IMR-90 (cell line): ENCODE results near the gene COL4A1. TPM values are rescaled to one million over a fixed set of nuclear protein-coding genes. Genes with fewer than 3 reads are reported as not detected.

Experiments used
- ATAC-seq: fragments of 200-7000 bp; cut with Tn5 transposase; 2 replicates; pipeline ENCODE4 v1.9.1; 2020; ENCODE audit warnings: low read depth, mild to moderate bottlenecking, moderate library complexity
- BruUV-seq: library from RNA; stranded (reverse); fragments of 400-500 nt; replicated peaks from 2 replicates; lab custom pipeline; 2021; lab: Mats Ljungman, UMichigan
- CTCF ChIA-PET: fragments of 300-600 bp; formaldehyde crosslinking; extraction: SDS; loops from one replicate; lab custom pipeline; 2021; ENCODE audit warnings: antibody characterized with exemption; lab: Yijun Ruan, JAX
- POLR2A ChIA-PET: fragments of 300-600 bp; sonication (Branson Sonifier 250); formaldehyde crosslinking; loops from one replicate; lab custom pipeline; 2022; ENCODE audit warnings: antibody characterized with exemption; ENCODE audit not compliant: unreplicated experiment; lab: Charles Lee
- DNase-seq: peaks from one replicate; pipeline ENCODE4 v3.0.0; 2013
- H2AFZ ChIP-seq: replicated peaks from 2 replicates; pipeline ENCODE3; 2013; ENCODE audit warnings: low read length, mild to moderate bottlenecking; ENCODE audit not compliant: poor library complexity
- H2AK5ac ChIP-seq: 2 replicates; pipeline ENCODE4 v1.6.1; 2013; ENCODE audit warnings: low read depth, low read length, inconsistent platforms
- H2AK9ac ChIP-seq: replicated peaks from 2 replicates; pipeline ENCODE3; 2013; ENCODE audit warnings: mild to moderate bottlenecking, low read depth, low read length, moderate library complexity; ENCODE audit not compliant: poor library complexity
- H2BK120ac ChIP-seq: 2 replicates; pipeline ENCODE4 v1.6.1; 2013; ENCODE audit warnings: low read depth, low read length, inconsistent platforms
- H2BK15ac ChIP-seq: 3 replicates; pipeline ENCODE4 v1.6.1; 2013; ENCODE audit warnings: low read depth, low read length, inconsistent platforms
- H2BK20ac ChIP-seq: 2 replicates; pipeline ENCODE4 v1.6.1; 2013; ENCODE audit warnings: low read depth, mild to moderate bottlenecking, inconsistent platforms, low read length, moderate library complexity
- H2BK5ac ChIP-seq: 2 replicates; pipeline ENCODE4 v1.6.1; 2013; ENCODE audit warnings: mild to moderate bottlenecking, low read depth, low read length, inconsistent platforms; ENCODE audit not compliant: poor library complexity, severe bottlenecking
- H3K14ac ChIP-seq: replicated peaks from 2 replicates; pipeline ENCODE4 v1.6.1; 2013; ENCODE audit warnings: low read depth, low read length, inconsistent platforms
- H3K18ac ChIP-seq: 2 replicates; pipeline ENCODE4 v1.6.1; 2013; ENCODE audit warnings: low read depth, low read length, control low read depth
- H3K23ac ChIP-seq: 2 replicates; pipeline ENCODE4 v1.6.1; 2013; ENCODE audit warnings: low read depth, low read length, inconsistent platforms
- H3K27ac ChIP-seq: 2 replicates; pipeline ENCODE4 v1.5.1; 2013; ENCODE audit warnings: mild to moderate bottlenecking, control low read depth, low read length; ENCODE audit not compliant: insufficient read depth
- H3K27me3 ChIP-seq: 2 replicates; pipeline ENCODE4 v1.6.1; 2013; ENCODE audit warnings: low read length; ENCODE audit not compliant: control insufficient read depth, insufficient read depth
- H3K36me3 ChIP-seq: 2 replicates; pipeline ENCODE4 v1.6.1; 2013; ENCODE audit warnings: low read length, mixed read lengths; ENCODE audit not compliant: control insufficient read depth, insufficient read depth
- H3K4ac ChIP-seq: 2 replicates; pipeline ENCODE4 v1.6.1; 2013; ENCODE audit warnings: low read depth, low read length, inconsistent platforms
- H3K4me1 ChIP-seq: 2 replicates; pipeline ENCODE4 v1.6.1; 2013; ENCODE audit warnings: low read length, mixed read lengths; ENCODE audit not compliant: control insufficient read depth, insufficient read depth
- H3K4me2 ChIP-seq: 2 replicates; pipeline ENCODE4 v1.6.1; 2013; ENCODE audit warnings: low read depth, mild to moderate bottlenecking, control low read depth, low read length, moderate library complexity
- H3K4me3 ChIP-seq: 2 replicates; pipeline ENCODE4 v1.5.1; 2013; ENCODE audit warnings: low read depth, mild to moderate bottlenecking, control low read depth, low read length, moderate library complexity; ENCODE audit not compliant: insufficient read depth
- H3K56ac ChIP-seq: 2 replicates; pipeline ENCODE4 v1.6.1; 2013; ENCODE audit warnings: low read length, inconsistent platforms; ENCODE audit not compliant: insufficient read depth; ENCODE audit errors: extremely low read depth
- H3K79me1 ChIP-seq, 2 experiments: 2 replicates each; pipeline ENCODE4 v1.6.1; 2013; ENCODE audit warnings: low read length in 2 of 2, inconsistent platforms in 1 of 2, low read depth in 1 of 2
- H3K9ac ChIP-seq: 2 replicates; pipeline ENCODE4 v1.6.1; 2013; ENCODE audit warnings: low read depth, low read length, control low read depth
- H3K9me1 ChIP-seq: 2 replicates; pipeline ENCODE4 v1.6.1; 2013; ENCODE audit warnings: low read length, inconsistent platforms; ENCODE audit not compliant: insufficient read depth
- H3K9me3 ChIP-seq: 2 replicates; pipeline ENCODE4 v1.6.1; 2013; ENCODE audit warnings: low read length; ENCODE audit not compliant: control insufficient read depth, insufficient read depth
- H4K20me1 ChIP-seq: 2 replicates; pipeline ENCODE4 v1.6.1; 2013; ENCODE audit warnings: low read length, inconsistent platforms; ENCODE audit not compliant: insufficient read depth
- H4K5ac ChIP-seq: 2 replicates; pipeline ENCODE4 v1.6.1; 2013; ENCODE audit warnings: mild to moderate bottlenecking, low read depth, low read length, control low read depth
- H4K8ac ChIP-seq, 2 experiments: 2 replicates each; pipeline ENCODE4 v1.6.1; 2013; ENCODE audit warnings: low read depth in 2 of 2, low read length in 2 of 2, control low read depth in 1 of 2, inconsistent platforms in 1 of 2
- H4K91ac ChIP-seq: 2 replicates; pipeline ENCODE4 v1.6.1; 2013; ENCODE audit warnings: low read depth, low read length, inconsistent platforms; ENCODE audit not compliant: insufficient read depth
- BHLHE40 ChIP-seq: fragments of 150-350 bp; IDR thresholded peaks from 2 replicates; pipeline ENCODE4 v1.6.1; 2016; ENCODE audit warnings: mild to moderate bottlenecking, low read depth, low read length
- CEBPB ChIP-seq: IDR thresholded peaks from 2 replicates; pipeline ENCODE4 v1.6.1; 2012; ENCODE audit warnings: low read depth, low read length, improper control_type of control experiment
- CTCF ChIP-seq: conservative IDR thresholded peaks from 2 replicates; pipeline ENCODE4 v1.5.1; 2012; ENCODE audit warnings: mild to moderate bottlenecking, low read depth, low read length, improper control_type of control experiment
- MAFK ChIP-seq: IDR thresholded peaks from 2 replicates; pipeline ENCODE4 v1.6.1; 2012; ENCODE audit warnings: low read depth, low read length, improper control_type of control experiment
- MXI1 ChIP-seq: IDR thresholded peaks from 2 replicates; pipeline ENCODE4 v1.6.1; 2012; ENCODE audit warnings: low read depth, mild to moderate bottlenecking, low read length, moderate library complexity, borderline replicate concordance
- USF2 ChIP-seq: fragments of 150-350 bp; IDR thresholded peaks from 2 replicates; pipeline ENCODE4 v1.6.1; 2017; ENCODE audit warnings: mild to moderate bottlenecking, antibody characterized with exemption, low read length, low read depth
- WGBS, 2 experiments: methylation state at CpG; one replicate each; pipeline versions ENCODE4 v1.1.5 to v1.1.7; 2013; ENCODE audit warnings: missing lambda C conversion rate in 2 of 2; ENCODE audit not compliant: insufficient read length in 1 of 2; ENCODE audit errors: extremely low coverage in 2 of 2; 5-methylcytosine and 5-hydroxymethylcytosine counted together
- dilution Hi-C: fragments of 300-500 bp; cut with HindIII; formaldehyde crosslinking; loops from one replicate; pipeline ENCODE4 v1.14.3; 2018; ENCODE audit warnings: low sequenced_read_pairs; ENCODE audit not compliant: unreplicated experiment
- in situ Hi-C: fragments of 300-500 bp; cut with MboI; formaldehyde crosslinking; loops from 3 replicates; pipeline ENCODE4 v1.14.3; 2019; ENCODE audit warnings: low sequenced_read_pairs, inconsistent platforms, mixed read lengths
- intact Hi-C: fragments of 100-400 bp; cut with micrococcal nuclease; formaldehyde crosslinking; loops from 2 replicates; pipeline ENCODE4 v1.10.0; 2022
- polyA plus RNA-seq, 3 experiments: library from polyadenylated mRNA; depleted of rRNA; stranded (reverse); fragments of >200 nt; gene quantifications; 2 replicates each; pipeline ENCODE4 v1.2.3, GENCODE V29; 2012; ENCODE audit warnings: low replicate concordance in 1 of 3
- total RNA-seq: library from RNA; depleted of rRNA; stranded (reverse); fragments of >200 nt; gene quantifications from 2 replicates; pipeline ENCODE4 v1.2.3, GENCODE V29; 2012

Gene COL4A1
- total and polyA plus RNA-seq, 2 of the 4 experiments (the other 2 are of a cell fraction): 230 to 337 TPM

- peak overlapping the region in 1 of 2 experiments; percentile 10; a peak in 1 of 4 replicates for H4K8ac ChIP-seq
- peaks cover 13 to 82% of the 10 kb centered on the region in 2 experiments; a peak in 3 of 4 replicates for H3K79me1 ChIP-seq
- H3K27ac ChIP-seq: peak overlapping the region; percentile 46; the same call in 1 of the 2 replicates
- peaks cover 25% of the 10 kb centered on the region for H3K36me3 ChIP-seq
- H3K4me1 ChIP-seq: peaks cover 34% of the 10 kb centered on the region
- H4K91ac ChIP-seq: no peak overlapping the region
- 0 out of 2 replicates have a peak overlapping the region, but pooled peaks have one; percentile 6 for H2BK120ac ChIP-seq
- no peaks in the 10 kb centered on the region for H3K9me3 ChIP-seq
- H3K27me3 ChIP-seq: no peaks in the 10 kb centered on the region
- peak overlapping the region; percentile 40 for H3K4me2 ChIP-seq
- peak overlapping the region; percentile 57 for H2BK5ac ChIP-seq
- H3K56ac ChIP-seq: no peak overlapping the region
- H2BK20ac ChIP-seq: peak overlapping the region; percentile 2; the same call in 1 of the 2 replicates
- H3K4ac ChIP-seq: peak overlapping the region; percentile 14; the same call in 1 of the 2 replicates
- peak overlapping the region; percentile 50; the same call in 1 of the 2 replicates for H3K18ac ChIP-seq
- H3K23ac ChIP-seq: peak overlapping the region; percentile 21; the same call in 1 of the 2 replicates
- DNase-seq (peak; percentile 69), ATAC-seq (peak; percentile 6; the same call in 1 of the 2 replicates)
- peak overlapping the region; percentile 20; the same call in 1 of the 2 replicates for H2AK5ac ChIP-seq
- no peak overlapping the region for H2AK9ac ChIP-seq
- POLR2A ChIA-PET: interaction anchor here (1.1 to 1.2 kb wide), 2 partner anchors 38 to 46 kb away, joined by 3 read pairs; no protein-coding TSS in a partner anchor
- H2BK15ac ChIP-seq: no peak overlapping the region
- WGBS, 2 experiments: no CpG with 5 or more reads among the region's 3 CpGs
- dilution Hi-C loops (no loop called here), in situ Hi-C loops (no loop called here), intact Hi-C loops (no loop called here)
- peaks cover 44% of the 10 kb centered on the region for H3K9me1 ChIP-seq
- CTCF ChIA-PET: interaction anchor here (1.1 to 1.3 kb wide), 2 partner anchors 33 to 52 kb away, joined by 3 to 4 read pairs; no protein-coding TSS in a partner anchor
- TF ChIP-seq BHLHE40 (peak; percentile 2; the same call in 1 of the 2 replicates), CTCF (no peak), CEBPB (peak; percentile 85), MAFK (no peak), USF2 (no peak), MXI1 (no peak)
- H4K20me1 ChIP-seq: peaks cover 96% of the 10 kb centered on the region
- no TSS peak for BruUV-seq
- no peak overlapping the region for H2AFZ ChIP-seq
- H4K5ac ChIP-seq: no peak overlapping the region
- H3K14ac ChIP-seq: no peak overlapping the region; the same call in 1 of the 2 replicates
- H3K9ac ChIP-seq: no peak overlapping the region
- no peak overlapping the region for H3K4me3 ChIP-seq
These were observed 6.7 kb downstream of the COL4A1 start for GRCh38 chr13:110300090-110300815.
